Neural progenitor cell (in vitro differentiated cells): ENCODE data around the gene RUSF1.

ENCODE experiments used
- EZH2 ChIP-seq: fragments of 200-600 bp; sonication (generic); IDR thresholded peaks from 2 replicates; pipeline ENCODE4 v1.6.1; 2017; ENCODE audit warnings: antibody characterized with exemption, mild to moderate bottlenecking, moderate library complexity
- EZH2phosphoT487 ChIP-seq: fragments of 200-600 bp; sonication (generic); IDR thresholded peaks from 2 replicates; pipeline ENCODE4 v1.6.1; 2017; ENCODE audit warnings: antibody characterized with exemption

GRCh38 chr16:31535737-31536136 lies 27.5 kb upstream of the RUSF1 start:
- TF ChIP-seq EZH2 (no peak), EZH2phosphoT487 (no peak)
